Activated CD8-positive, alpha-beta memory T cell treated with anti-CD3 and anti-CD28 coated beads, Interleukin-2, amount 50 U/mL, for 48 hours (primary cell): ENCODE measurements around the gene DLGAP4.
"Not testable (repeated sequence)": the region's sequence is repeated elsewhere in the genome, so short reads cannot be mapped to it uniquely, and the experiment has no call there.

Experiments
- DNase-seq: peaks from one replicate; pipeline ENCODE4 v3.0.0-alpha.2; 2020

The DLGAP4 gene

GRCh38 chr20:36461600-36462439 lies 155.7 kb downstream of the DLGAP4 start:
- DNase-seq: peak; percentile 69

DNA sequence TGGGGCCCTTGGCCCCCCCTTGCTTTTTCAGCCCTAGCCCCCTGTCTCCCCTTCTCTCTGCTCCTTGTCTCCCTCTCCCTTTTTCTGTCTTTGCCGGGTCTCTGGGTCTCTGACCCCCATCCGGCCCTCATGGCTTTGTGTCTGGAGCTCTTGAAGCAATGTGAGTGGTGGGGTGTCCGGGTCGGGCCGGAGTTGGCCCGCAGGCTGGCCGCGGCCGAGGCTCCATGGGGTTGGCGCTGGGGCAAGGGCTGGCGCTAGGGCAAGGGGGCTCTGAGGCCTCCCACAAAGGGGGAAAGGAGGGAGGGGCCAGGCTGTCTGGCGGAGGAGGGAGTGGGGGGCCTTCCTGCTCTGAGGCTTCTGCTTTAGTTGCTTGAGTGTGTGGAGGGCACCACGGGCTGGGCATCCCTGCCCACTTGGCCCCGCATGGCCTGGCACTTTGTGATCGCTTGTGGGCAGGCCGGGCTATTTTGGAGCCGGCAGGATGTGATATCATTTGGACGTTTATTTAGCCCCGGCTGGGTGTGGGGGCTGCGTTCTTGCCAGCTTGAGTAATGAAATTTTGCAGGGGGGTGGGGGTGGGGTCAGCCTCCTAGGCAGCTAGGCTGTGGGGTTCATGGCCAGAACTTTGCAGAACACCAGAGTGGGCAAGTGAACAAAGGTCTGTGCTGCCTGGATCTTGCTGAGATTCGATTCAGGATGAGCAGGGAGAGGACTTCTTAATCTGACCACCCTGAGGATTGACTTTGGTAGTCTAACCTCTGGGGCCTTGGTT lies 156.5 kb downstream of the DLGAP4 start:
- no peak for DNase-seq

GRCh38 chr20:36463212-36464061 lies 157.3 kb downstream of the DLGAP4 start:
- no peak for DNase-seq

GRCh38 chr20:36465109-36466080 lies 159.3 kb downstream of the DLGAP4 start:
- peak; percentile 64 for DNase-seq

GRCh38 chr20:36466089-36466488 lies 159.9 kb downstream of the DLGAP4 start:
- no peak for DNase-seq

DNA sequence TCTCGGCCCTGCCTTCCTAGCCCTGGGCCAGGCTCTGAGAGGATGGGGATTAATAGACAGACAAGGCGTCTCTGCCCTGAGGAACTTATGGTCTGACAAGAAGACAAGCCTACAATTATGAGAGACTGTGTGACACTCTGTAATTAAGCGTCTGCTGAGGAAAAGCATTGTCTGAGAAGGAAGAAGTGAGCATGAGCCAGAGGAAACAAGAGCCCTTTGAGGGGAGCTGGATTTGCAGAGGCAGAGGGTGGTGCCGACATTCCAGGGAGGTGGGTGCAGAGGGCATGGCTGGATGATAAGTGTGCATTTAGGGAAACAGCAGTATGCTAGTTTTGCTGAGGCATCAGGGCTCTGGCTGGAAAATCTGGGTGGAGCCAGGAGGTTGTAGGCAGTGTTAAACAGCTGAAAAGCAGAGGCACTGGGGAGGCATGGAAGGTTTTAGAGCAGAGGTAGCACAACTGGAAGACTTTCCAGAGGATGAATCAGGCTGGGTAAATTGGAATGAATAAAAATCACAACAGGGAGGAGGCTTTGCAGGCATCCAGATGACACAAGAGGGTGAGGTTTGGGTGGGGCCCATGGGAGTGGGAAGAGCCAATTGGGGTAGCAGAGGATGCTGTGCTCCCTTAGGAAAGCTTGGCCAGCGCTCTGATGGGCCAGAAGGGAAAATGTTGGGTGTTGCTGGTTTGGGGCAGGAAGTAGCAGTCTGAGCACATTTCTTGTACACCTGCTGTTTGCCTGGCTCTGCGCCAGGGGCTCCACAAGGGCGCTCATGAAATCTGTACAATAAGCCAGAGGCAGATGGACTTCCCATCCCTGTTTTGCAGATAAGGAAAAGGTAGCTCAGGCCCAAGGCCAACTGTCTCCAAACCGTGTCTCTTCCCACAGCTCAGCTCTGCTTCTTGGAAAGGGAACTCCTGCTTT lies 161.2 kb downstream of the DLGAP4 start:
- no peak for DNase-seq

DNA sequence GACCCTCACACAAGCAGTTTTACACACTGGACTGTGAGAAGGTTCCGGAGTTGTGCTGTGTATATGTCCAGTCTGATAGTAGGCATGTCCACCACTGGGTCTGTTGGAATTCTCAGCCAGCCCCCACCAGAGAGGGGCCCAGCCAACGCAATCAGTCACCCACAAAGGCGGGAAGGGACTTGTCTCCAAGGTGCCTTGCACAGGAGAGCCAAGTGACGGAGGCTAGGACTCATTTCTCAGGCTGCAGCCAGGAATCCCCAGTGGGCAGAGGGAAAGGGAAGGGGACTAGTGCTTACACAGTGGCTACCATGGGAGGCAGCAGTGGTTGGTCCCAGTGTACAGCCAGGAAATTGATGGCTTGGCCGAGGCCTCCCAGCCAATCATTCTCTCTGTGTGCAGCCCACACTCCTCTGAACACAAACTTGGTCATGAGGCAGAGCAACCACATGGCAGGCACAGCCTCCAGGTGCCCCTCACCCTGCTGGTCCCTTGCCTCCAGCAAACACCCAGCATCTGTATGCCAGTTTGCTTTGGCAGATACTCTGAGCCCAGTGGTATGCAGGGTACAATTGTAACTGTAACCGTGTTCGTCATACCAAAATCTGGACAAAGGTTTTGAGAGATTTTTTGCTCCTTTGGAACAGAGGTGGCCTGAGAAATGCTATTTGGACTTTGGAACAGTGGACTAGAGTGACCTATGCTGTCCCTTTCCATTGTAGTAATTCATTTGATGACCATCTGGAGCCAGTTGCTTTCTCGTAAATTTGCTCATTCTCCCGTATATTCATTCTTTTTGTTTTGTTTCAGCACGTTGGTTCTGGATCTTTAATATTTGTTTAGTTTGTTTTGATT lies 162.2 kb downstream of the DLGAP4 start:
- no peak for DNase-seq

DNA sequence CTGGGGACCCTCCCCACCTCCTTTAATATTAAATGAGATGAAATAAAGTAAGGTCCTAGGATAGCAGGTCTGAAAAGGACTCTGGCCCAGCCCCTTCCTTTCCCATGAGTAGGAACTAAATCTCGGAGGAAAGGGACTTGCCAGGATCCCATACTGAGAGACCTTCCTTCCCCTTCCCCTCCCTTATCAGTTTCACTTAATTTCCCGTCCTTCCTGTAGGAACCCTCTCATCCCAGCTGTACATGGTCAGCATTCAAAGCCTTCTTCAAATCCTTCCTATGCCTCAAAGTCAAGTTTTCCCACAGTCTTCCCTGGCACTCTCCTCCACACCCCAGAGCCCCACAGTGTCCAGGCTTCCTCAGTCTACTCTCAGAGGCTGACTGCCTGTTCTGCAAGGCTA lies 163.8 kb downstream of the DLGAP4 start:
- no peak for DNase-seq

DNA sequence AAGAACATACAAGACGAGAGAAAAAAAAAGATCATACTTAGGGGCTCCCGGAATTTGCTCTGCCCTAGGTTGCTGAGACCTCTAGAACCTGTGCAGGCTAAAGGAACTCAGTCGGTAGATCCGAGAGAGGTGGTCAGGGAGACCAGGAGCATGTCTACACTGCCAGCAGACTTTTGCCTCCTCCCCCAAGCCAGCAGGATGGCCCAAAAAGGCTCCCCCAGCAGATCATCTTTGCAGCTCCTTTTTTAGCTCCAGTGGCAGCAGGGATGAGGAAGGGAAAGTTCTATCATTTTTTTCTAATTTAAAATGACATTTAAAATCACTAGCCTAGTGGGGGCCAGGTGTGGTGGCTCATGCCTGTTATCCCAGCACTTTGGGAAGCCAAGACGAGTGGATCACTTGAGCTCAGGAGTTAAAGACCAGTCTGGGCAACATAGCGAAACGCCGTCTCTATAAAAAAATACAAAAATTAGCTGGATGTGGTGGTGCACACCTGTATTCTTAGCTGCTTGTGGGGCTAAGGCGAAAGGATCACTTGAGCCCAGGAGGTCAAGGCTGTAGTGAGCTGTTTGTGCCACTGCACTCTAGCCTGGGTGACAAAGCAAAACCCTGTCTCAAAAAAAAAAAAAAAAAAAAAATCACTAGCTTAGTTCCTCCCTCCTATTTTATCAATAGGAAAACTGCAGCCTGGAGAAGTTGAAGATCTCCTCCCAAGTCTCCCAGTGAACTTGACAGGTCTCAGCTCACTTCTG lies 165.9 kb downstream of the DLGAP4 start:
- DNase-seq: no peak

GRCh38 chr20:36472637-36473090 lies 166.5 kb downstream of the DLGAP4 start:
- no peak for DNase-seq

GRCh38 chr20:36473164-36473563 lies 167.0 kb downstream of the DLGAP4 start:
- DNase-seq: no peak

DNA sequence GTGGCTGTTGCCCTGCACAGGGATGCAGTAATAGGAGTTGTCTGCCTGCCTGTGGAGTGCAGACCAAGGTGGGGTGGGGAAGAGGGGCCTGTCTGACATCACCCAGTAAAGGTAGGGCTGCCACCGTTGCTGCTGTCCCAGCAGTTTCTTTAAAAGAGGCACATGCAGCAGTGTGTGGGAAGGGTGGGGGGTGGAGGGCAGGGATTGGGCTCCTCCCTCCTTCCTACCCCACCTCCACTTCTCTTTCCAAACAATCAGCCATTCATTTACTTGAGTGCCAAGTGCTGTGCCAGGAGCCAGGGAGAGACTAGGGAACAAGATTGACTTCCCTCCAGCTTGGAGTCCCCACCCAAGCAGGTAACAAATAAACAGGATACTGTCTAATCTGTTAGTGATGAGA lies 168.4 kb downstream of the DLGAP4 start:
- DNase-seq: no peak

DNA sequence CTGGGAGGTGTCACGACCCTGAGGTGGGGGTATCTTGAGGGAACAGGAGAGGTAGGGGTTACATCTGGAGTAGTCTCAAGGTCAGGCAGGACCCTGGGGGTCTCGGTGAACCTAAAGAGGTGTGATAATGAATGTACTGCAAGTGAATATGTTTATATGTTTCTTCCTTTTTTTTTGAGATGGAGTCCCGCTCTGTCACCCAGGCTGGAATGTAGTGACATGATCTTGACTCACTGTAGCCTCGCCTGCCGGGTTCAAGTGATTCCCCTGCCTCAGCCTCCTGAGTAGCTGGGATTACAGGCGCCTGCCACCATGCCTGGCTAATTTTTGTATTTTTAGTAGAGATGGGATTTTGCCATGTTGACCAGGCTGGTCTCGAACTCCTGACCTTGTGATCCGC lies 168.9 kb downstream of the DLGAP4 start:
- not testable (repeated sequence) for DNase-seq

GRCh38 chr20:36477475-36477874 lies 171.3 kb downstream of the DLGAP4 start:
- no peak for DNase-seq

DNA sequence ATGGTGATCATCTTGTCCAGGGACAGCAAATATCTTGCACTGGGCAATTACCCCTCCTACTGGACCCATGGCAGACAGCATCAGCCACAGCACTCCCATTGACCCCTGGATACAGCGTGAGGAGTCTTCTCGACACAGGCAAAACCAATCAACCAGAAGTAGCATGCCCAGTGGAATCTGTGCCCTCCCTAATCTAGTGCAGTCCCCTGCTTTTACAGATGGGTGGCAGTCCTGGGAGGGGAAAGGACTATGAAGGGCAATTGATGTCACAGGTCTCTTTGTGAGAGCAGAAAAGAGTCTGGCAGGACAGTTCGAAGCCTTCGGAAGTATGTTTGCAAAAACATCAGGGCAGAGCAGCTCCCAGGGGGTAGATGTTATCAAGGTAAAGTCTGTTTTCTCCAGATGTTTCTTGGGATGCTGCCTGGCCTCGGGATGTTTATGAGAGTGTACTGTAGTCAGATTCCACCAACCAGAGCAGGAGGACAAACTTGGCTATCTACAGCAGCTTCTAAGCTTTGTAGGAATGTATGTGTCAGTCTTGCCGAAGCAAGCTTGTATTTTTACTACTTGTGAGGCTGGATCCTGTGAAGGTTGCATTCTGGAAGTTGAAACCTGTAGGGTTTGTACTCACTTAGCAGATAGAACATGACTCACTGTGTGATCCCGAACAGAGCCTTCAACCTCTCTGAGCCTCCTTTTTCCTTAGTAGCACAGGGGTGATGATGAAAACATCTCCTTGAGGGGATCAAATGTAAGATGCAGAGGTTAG lies 172.2 kb downstream of the DLGAP4 start:
- no peak for DNase-seq

DNA sequence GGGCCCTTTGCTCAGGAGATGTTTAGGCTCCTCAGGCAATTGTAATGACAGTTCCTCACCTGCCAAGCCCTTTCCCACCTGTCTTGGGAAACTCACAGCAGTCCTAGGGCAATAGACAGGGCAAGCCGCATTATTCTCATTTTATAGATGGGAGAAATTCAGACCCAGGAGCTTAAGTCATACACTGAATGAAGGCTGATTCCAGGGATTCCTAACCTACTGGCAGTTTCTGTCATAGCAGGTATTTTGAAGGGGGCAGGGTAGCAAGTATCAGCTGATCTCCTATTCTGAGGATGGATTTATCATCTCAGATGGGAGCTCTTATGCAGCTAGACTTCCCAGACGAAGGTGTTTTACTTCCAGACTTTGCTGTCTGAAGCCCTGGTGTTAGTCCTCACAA lies 173.8 kb downstream of the DLGAP4 start:
- DNase-seq: no peak

- no peak for DNase-seq
Observed at GRCh38 chr20:36480456-36481048, 174.4 kb downstream of the DLGAP4 start.
